NCI-H774 (cell line): ENCODE measurements around the gene PPP2R3A.
"Not testable (repeated sequence)": the region's sequence is repeated elsewhere in the genome, so short reads cannot be mapped to it uniquely, and the experiment has no call there.

ENCODE experiments used
- DNase-seq: peaks from one replicate; lab custom pipeline; 2025; lab: John Stamatoyannopoulos, UW

The PPP2R3A gene, protein sequence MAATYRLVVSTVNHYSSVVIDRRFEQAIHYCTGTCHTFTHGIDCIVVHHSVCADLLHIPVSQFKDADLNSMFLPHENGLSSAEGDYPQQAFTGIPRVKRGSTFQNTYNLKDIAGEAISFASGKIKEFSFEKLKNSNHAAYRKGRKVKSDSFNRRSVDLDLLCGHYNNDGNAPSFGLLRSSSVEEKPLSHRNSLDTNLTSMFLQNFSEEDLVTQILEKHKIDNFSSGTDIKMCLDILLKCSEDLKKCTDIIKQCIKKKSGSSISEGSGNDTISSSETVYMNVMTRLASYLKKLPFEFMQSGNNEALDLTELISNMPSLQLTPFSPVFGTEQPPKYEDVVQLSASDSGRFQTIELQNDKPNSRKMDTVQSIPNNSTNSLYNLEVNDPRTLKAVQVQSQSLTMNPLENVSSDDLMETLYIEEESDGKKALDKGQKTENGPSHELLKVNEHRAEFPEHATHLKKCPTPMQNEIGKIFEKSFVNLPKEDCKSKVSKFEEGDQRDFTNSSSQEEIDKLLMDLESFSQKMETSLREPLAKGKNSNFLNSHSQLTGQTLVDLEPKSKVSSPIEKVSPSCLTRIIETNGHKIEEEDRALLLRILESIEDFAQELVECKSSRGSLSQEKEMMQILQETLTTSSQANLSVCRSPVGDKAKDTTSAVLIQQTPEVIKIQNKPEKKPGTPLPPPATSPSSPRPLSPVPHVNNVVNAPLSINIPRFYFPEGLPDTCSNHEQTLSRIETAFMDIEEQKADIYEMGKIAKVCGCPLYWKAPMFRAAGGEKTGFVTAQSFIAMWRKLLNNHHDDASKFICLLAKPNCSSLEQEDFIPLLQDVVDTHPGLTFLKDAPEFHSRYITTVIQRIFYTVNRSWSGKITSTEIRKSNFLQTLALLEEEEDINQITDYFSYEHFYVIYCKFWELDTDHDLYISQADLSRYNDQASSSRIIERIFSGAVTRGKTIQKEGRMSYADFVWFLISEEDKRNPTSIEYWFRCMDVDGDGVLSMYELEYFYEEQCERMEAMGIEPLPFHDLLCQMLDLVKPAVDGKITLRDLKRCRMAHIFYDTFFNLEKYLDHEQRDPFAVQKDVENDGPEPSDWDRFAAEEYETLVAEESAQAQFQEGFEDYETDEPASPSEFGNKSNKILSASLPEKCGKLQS (N-terminal part only)

DNA sequence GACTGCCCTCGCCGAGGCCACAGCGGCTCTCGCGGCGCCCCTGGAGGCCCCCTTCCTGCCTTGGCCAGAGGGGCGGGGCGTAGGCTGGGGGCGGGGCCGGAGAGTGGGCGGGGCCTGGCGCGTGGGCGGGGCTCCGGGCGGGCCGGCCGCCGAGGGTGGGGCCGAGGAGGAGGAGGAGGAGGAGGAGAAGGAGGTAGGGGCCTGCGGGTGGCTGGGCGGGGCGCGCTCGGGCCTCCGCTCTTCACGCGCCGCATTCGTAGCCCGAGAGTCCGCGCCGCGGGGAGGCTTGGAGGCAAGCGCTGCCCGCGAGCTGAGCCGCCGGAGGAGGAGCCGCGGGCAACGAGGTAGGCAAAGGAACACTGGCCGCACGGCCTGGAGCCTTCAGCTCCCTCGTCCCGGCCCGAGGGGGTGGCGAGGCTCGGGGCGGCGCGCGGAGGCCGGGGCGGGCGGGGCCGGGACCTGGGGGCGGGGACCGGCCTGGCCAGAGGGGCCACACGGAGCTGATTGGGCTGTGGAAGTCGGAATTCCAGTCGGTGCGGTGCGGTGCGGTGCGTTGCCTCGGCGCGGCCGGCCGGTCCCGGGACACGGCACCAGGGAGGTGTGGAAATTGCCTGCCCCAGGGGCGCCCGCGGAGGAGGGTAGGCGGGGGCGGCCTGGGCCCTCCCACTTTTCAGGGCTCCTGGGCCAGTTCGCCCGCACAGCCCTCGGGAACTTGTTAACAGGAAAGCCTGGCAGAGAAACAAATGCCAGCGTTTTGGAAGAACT lies at the start of gene PPP2R3A:
Gene PPP2R3A, plus strand, starts transcription at position 223 of the 765 bp plus-strand sequence. CDS start 35,771 bp downstream, outside the sequence.
- DNase-seq: peak; percentile 76

DNA sequence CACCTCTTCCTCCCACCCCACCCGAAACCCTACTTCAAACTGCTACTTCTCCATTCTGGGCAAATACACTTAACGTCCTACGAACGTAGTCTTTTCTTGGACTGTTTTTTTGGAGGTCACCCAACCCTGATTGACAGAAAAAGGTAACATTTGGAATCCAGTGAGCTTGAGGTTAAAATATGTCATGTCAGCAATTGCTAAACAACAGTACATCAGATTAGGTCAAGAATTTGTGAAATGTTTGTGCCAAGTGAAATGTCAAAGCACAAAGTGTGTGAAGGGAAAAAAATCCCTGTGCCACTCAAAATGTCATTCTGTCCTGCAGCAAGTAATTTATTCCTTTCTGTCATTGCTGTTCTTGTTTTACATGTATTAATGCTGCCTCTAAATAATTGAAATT lies 49.2 kb upstream of the PPP2R3A start:
- no peak for DNase-seq

DNA sequence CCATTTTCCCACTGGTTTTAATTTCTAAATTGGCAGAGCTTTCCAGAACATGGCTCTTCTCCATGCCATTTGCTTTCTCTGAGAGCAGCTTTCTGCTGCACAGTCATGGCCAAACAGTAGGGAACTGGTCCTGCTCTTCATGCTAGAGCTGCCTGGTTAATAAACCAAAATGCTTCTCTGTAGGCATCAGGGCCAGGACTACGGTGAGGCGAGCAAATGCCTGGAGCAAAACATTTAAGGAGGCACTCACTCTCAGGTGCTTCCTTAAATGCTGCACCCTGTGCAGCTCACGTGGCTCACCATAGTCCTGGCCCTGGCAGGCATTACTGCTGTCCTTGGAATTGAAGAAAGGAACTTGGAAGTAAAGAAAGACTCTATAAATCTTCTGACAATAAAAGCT lies 48.5 kb upstream of the PPP2R3A start:
- no peak for DNase-seq

DNA sequence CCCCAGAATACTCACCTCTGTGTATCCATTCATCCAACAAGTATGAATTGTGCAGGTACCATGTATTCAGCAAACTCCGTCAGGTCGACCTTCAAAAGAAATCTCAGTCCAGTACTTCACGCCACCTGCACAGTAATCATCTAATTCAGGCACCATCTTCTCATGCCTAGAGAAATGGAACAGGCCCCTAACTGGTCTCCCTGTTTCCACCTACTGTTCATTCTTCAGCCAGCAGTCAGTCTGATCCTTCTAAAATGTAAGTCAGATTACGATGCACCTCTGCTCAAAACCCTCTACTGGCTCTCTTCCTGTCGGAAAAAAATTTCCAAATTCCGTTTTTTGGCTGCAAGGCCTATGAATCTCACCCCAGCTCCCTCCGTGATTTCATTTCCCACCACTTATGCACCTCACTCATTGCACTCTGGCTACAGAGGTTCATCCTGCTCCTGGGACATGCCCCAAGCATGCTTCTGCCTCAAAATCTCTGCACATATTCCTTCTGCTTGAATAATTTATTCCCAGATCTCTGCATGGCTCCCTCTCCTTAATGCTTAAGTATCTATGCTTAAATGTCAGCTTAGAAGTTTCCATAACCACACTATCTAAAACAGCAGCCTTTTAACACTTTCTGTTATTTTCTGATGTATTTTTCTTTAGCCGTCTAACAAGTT lies 47.5 kb upstream of the PPP2R3A start:
- DNase-seq: no peak

DNA sequence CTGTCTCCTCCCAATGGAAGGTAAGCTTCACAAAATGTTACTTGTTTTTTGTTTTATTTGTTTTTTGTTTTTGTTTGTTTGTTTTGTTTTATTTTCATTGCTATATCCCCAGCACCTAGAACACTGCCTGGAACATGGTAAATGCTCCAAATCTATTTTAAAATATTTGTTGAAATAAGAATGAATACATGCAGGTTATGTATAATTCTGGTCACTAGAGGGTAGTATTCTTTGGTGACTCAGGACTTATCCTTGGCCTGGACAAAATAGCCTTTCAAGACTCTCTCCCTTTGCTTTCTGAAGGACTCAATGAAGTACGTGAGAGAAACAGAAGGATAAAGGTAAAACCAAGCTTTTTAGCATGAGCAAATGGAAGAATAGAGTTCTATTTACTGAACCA lies 46.9 kb upstream of the PPP2R3A start:
- no peak for DNase-seq

DNA sequence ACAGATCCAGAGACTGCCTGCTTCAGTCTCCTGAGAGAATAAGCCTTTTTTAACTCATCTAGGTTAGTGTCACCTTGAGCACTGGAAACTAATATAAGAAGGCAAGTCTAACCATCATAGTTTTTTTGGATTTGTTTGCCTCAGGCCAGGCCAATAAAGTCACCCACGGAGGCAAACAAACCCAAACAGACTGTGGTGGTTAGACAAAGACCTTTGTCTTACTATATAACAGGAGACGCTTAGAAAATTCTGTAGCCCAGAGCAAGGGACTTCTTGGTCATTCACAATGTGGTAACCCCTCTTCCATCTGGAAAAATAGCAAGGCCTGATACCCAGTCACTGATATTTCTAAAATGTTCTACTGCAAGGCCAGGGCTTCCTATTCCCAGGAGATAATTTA lies 45.3 kb upstream of the PPP2R3A start:
- no peak for DNase-seq

DNA sequence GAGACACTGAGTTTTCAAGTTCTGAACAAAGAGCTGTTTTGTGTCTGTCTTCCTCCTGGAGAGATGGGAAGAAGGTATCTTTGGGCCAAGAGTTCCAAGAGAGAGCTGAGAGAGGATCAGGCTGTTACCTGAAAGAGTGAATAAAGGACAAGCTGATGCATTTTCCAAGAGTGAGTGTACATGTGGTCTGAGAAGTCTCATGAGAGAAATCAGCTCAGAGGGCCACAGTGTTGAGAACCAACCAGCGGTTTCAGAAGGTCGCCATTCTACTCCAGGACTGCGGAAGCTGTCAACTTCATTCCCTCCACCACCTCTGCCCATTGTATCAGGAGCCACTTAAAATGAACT lies 42.7 kb upstream of the PPP2R3A start:
- DNase-seq: no peak

DNA sequence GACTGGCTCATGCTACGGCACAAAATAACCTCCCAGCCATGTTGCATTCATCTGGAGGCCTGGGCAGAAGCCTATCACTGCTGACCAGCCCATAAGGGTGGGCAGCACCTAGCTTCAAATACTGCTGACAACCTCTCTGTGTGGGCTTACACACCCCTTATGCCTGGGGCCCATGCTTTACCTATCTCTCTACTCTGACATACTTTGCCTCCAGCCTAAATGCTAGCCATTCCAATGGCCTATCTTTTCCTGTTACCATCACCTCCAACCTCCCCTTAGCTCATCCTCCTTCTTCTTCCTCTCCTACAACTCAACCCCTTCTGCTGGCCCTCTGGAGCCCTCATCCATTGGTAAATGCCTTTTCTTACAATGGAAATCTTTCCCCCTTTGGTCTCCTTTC lies 41.0 kb upstream of the PPP2R3A start:
- DNase-seq: no peak

DNA sequence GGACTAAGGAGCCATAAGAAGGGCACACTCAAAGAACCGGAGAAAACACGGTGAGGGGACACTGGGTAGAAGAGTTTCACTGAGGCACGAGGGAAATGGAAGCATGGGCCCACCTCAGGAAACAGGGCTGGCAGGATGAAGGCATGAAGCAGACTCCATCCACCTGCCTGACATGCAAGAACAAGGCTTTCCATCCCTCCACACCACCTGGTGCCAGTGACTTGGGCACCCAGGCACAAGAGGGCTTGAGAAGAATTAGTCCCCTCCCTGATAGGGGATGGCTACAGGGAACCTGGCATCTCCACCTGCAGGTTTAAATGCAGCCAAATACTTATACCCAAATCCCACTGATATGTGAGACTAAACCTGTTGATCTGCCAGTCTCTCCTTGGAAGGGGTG lies 38.9 kb upstream of the PPP2R3A start:
- DNase-seq: no peak

DNA sequence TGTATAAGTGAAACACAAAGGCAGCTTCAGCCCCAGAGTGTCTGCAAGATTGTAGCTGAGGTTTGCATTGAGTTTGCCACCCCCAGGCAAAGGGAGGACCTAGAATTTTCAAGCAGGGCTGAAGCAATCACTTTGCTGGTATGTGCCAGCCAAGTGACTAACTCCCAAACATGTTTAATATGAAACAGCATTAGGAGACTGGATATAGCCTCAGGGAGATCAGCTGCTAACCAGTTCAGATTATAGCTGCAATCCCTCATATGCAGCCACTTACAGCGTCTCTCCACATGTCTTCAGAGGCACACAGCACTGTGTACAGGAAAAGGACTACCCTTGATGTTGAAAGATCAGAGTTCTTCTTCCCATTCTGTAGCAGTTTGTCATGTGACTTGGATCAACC lies 38.4 kb upstream of the PPP2R3A start:
- DNase-seq: no peak

DNA sequence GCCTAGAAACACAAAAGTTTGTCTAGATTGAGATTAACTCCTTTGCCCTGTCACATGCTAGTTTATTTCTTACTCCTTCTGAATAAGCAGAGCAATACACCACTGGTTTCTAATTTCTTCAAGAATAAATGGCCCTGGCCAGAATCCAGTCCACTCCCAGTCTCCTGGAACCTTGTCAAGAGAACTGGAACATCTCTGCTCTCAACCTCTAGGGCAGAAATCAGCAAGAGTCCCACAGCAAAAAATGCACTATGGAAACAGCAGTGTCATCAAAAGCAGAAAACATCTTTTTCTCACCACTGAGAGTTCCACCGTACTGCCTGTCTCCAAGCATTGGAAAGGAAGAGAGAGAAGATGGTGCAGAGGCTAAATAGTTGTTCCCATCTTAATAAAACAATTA lies 35.9 kb upstream of the PPP2R3A start:
- DNase-seq: no peak

DNA sequence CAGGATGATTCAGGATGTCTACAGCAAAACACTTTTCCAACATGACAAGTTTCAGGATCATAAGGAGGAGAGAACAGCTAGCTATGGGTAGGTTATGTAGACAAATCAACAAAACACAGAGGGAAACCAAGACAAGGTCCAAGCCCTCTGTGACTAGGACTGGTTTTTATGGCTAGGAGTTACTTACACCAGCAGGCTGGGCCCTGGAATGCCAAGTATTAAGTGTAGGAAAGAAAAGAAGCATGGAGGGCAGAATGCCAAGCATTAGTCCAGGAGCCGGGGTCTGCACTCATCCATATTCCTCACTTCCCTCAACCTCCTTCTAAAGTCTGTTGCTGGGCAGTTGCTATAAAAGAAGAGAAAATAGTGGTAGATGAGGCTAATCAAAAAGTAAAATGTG lies 35.3 kb upstream of the PPP2R3A start:
- no peak for DNase-seq

DNA sequence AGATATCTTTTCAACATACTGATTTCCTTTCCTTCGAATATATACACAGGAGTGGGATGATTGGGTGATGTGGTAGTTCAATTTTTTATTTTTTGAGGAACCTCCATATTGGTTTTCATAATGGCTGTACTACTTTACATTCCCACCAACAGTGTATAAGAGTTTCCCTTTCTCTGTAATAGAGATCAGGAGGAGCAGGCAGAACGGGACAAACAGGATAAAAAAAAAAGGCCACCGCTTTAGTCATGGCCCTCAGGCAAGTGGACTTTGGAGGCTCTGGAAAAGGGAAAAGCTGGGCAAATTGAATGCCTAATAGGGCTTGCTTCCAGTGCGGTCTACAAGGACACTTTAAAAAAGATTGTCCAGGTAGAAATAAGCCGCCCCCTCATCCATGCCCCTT lies 30.4 kb upstream of the PPP2R3A start:
- not testable (repeated sequence) for DNase-seq

DNA sequence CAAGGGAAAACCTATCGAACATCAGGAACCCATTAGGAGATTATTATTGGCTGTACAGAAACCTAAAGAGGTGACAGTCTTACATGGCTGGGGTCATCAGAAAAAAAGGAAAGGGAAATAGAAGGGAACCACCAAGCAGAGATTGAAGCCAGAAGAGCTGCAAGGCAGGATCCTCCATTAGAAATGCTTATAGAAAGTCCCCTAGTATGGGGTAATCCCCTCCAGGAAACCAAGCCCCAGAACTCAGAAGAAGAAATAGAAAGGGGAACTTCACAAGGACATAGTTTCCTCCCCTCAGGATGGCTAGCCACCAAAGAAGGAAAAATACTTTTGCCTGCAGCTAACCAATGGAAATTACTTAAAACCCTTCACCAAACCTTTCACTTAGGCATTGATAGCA lies 27.8 kb upstream of the PPP2R3A start:
- not testable (repeated sequence) for DNase-seq

DNA sequence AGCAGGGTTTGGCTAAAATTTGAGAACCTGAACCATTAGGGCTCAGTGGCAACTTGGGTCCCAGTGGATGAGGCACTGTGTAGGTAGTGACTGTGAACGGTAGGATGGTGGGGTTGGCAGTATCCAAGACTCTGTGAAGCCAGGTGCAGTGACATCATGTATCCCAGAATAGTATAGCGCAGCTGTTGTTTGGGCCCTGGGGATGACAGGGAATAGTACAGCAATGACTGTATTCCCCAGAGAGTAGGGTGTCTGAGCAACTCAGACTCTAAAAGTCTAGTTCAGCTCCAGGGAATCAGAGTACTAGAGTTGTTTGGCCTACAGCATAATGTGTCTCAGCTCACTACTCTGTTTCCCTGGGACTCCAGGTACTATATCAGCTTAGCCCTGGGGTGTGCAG lies 20.7 kb upstream of the PPP2R3A start:
- DNase-seq: no peak

DNA sequence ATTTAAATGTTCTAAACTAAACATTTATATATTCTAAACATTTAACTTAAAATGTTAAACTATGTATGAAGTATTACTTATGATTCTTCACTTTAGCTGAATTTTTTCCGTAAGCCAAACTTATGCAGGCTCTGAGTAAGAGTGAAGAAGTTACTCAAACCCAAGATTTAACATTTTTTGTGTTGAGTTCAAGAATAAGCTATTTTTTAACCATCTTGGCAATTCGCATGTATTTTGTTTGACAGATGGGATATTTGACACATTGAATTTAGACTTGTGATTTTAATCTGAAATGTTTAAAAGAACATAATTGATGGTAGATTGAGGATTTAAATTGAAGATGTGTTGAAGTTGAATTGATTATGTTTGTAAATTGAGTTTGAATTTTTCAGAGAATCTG lies 14.6 kb upstream of the PPP2R3A start:
- DNase-seq: no peak

DNA sequence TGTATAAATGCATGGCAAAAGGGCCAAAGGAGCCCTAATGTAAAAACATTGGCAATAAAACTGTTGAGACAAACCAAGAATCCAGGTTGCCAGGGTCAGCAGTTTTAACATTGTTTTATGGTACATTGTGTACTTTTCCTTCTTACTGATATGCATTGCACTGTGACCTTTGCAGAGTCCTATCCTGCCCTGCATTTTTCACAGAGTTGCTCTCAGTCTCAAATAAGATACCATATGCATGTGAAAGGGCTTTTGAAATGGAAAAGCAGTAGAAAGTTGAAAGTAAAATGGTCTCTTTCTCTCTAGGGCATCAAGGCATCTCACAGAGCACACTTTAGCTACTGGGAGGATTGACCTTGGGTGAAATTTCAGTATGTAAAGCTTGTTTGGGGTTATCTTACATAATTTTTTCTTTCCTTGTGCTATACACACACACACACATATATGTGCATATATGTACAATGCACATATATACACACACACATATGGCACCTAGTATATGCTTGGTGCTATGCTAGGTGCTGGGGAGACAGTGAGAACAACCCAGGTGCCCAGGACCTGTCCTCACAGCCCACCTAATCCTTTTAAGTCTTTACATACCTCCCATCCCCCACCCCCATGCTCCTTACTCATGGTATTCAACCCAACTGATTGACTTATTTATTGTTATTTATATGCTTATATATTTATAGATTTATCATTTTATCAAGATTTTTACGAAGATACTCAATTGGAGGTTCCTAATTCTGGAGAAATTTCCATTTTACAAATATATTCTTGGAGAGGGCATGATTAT lies 1.2 kb upstream of the PPP2R3A start:
- no peak for DNase-seq

DNA sequence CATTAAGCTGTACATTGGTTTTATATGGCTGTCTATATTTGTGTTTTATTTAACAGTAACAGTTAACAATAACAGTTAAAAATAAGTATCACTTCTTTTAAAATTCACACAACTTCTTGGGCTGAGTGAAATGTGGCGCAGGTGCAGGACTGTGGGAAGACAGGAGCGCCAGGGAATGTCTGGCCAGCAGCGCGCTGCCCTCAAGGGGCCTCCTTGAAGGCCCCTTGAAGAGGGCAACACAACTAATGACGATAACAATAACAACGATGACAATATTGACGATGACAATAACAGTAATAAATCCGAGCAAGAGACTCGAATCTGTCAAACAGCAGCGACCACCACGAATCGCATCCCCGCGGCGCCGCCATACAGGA lies 411 bp upstream of the PPP2R3A start:
- DNase-seq: peak; percentile 34

DNA sequence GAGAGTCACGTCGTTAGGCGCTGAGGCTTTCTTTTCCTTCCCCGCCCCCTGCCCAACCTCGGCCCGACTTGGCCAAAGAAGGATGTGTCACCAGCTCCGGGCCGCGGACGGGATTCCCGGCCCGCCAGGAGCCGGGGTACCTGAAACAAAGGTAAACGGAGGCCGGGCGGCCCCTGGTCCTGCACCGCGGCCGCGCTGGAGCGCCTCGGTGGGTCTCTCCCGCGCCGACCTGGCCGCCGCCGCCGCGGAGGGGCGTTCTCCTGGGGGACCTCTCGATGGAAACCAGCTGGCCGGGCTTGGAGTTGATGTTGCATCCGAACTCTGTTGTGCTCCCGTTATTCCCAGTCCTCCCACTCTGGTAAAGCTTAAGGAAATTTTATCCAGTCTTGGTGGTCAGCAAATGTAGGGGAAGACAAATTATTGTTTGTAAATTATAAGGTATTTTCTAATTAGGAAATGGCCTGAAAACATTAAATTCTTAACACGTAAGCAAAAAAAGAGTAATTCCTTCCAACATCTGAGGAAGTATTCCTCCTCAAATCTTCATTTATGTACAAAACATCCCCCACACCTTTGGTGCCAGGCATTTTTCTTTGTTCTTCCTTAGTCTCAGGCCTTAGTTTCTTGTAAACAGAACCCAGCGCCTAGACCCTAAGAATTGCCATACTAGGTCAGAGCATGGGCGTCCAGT lies 888 bp downstream of the PPP2R3A start:
- DNase-seq: no peak

DNA sequence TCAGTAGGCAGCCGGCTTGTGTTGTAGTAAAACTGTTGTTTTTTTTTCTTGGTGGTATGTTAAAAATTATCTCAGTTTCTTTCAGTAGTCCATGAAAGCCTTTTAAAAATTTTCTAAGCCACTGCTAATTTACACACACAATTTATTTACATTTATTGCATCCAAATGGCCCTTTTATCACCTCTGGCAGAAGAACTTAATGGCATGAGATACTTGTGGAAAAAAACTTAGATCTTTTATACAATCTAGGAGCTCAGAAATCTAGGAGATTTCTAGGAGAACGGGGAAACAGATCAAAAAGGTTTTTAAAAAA lies 1.4 kb downstream of the PPP2R3A start:
- DNase-seq: no peak
